ENCODE data around the gene PPM1H.
"Not testable (repeated sequence)": the region's sequence is repeated elsewhere in the genome, so short reads cannot be mapped to it uniquely, and the experiment has no call there.

Gene PPM1H

GRCh38 chr12:62934799-62935674 is at the start of gene PPM1H:
PPM1H (minus strand) TSS chr12:62935150; CDS start chr12:62934736, 414 bp downstream.
- DNase-seq (ENCODE audit: low read depth) = no peak

GRCh38 chr12:62983594-62983993 is 48.6 kb upstream of the PPM1H start:
- DNase-seq (ENCODE audit: low read depth) = no peak

- no peak for DNase-seq (ENCODE audit: low read depth)
Observed at GRCh38 chr12:62978768-62979167, 43.8 kb upstream of the PPM1H start.

GRCh38 chr12:62977883-62978282 is 42.9 kb upstream of the PPM1H start:
- DNase-seq (ENCODE audit: low read depth) = no peak

GRCh38 chr12:62977418-62977817 is 42.5 kb upstream of the PPM1H start:
- DNase-seq (ENCODE audit: low read depth) = peak; percentile 31

GRCh38 chr12:62976110-62976662 is 41.2 kb upstream of the PPM1H start:
- DNase-seq (ENCODE audit: low read depth) = no peak

GRCh38 chr12:62971769-62972525 is 37.0 kb upstream of the PPM1H start:
- no peak for DNase-seq (ENCODE audit: low read depth)

GRCh38 chr12:62969695-62970094 is 34.7 kb upstream of the PPM1H start:
- DNase-seq (ENCODE audit: low read depth) = no peak

GRCh38 chr12:62967701-62968100 is 32.8 kb upstream of the PPM1H start:
- DNase-seq (ENCODE audit: low read depth) = no peak

- no peak for DNase-seq (ENCODE audit: low read depth)
Observed at GRCh38 chr12:62966990-62967506, 32.1 kb upstream of the PPM1H start.

GRCh38 chr12:62966446-62966989 is 31.6 kb upstream of the PPM1H start:
- DNase-seq (ENCODE audit: low read depth) = not testable (repeated sequence)

GRCh38 chr12:62965700-62966099 is 30.8 kb upstream of the PPM1H start:
- not testable (repeated sequence) for DNase-seq (ENCODE audit: low read depth)

- DNase-seq (ENCODE audit: low read depth) = not testable (repeated sequence)
Observed at GRCh38 chr12:62965242-62965641, 30.3 kb upstream of the PPM1H start.

- no peak for DNase-seq (ENCODE audit: low read depth)
Observed at GRCh38 chr12:62963486-62964041, 28.6 kb upstream of the PPM1H start.

GRCh38 chr12:62960324-62960723 is 25.4 kb upstream of the PPM1H start:
- DNase-seq (ENCODE audit: low read depth) = no peak

GRCh38 chr12:62959745-62960144 is 24.8 kb upstream of the PPM1H start:
- no peak for DNase-seq (ENCODE audit: low read depth)

- DNase-seq (ENCODE audit: low read depth) = peak; percentile 8
Observed at GRCh38 chr12:62957233-62957953, 22.4 kb upstream of the PPM1H start.

GRCh38 chr12:62955678-62956077 is 20.7 kb upstream of the PPM1H start:
- no peak for DNase-seq (ENCODE audit: low read depth)

GRCh38 chr12:62950317-62950716 is 15.4 kb upstream of the PPM1H start:
- DNase-seq (ENCODE audit: low read depth) = no peak

- no peak for DNase-seq (ENCODE audit: low read depth)
Observed at GRCh38 chr12:62948123-62948522, 13.2 kb upstream of the PPM1H start.

GRCh38 chr12:62947364-62947763 is 12.4 kb upstream of the PPM1H start:
- DNase-seq (ENCODE audit: low read depth) = no peak
